ES-I3 (cell line): ENCODE measurements around the gene ACOT8.

Experiments used
- H3K36me3 ChIP-seq: 2 replicates; pipeline ENCODE4 v1.6.1; 2013; ENCODE audit warnings: mild to moderate bottlenecking, low read length, control low read depth, moderate library complexity; ENCODE audit not compliant: insufficient read depth
- H3K4me1 ChIP-seq: 2 replicates; pipeline ENCODE4 v1.6.1; 2013; ENCODE audit warnings: mild to moderate bottlenecking, control low read depth, low read length; ENCODE audit not compliant: insufficient read depth
- H3K9ac ChIP-seq: 2 replicates; pipeline ENCODE4 v1.6.1; 2013; ENCODE audit warnings: low read depth, mild to moderate bottlenecking, low read length, moderate library complexity
- H3K9me3 ChIP-seq: 2 replicates; pipeline ENCODE4 v1.6.1; 2013; ENCODE audit warnings: mild to moderate bottlenecking, low read length, moderate library complexity; ENCODE audit not compliant: control insufficient read depth, insufficient read depth

Gene ACOT8

GRCh38 chr20:45792317-45793118 lies 64.7 kb downstream of the ACOT8 start:
- H3K36me3 ChIP-seq: peaks cover 4% of the 10 kb centered on the region; the same call in 1 of the 2 replicates
- 0 out of 2 replicates have a peak, but pooled peaks cover 5% of the 10 kb centered on the region for H3K4me1 ChIP-seq
- peak overlapping the region; percentile 72 for H3K9ac ChIP-seq
- no peaks in the 10 kb centered on the region for H3K9me3 ChIP-seq
